Thyroid gland (tissue), 4 donors: ENCODE results near the gene KRT6B. TPM values are rescaled to one million over a fixed set of nuclear protein-coding genes. Genes with fewer than 3 reads are reported as not detected.

Experiments
- DNase-seq, 2 donors: peaks; one replicate each; pipeline ENCODE4 v3.0.0-alpha.2; 2019
- H3K27ac ChIP-seq, 3 donors: fragments of 200-600 bp; sonication (generic); 1 replicate in 2 of 3; 2 replicates in 1 of 3; pipeline ENCODE4 v1.5.1; 2016 to 2019; ENCODE audit warnings: mild to moderate bottlenecking in 1 of 3, moderate library complexity in 1 of 3
- H3K27me3 ChIP-seq: fragments of 200-600 bp; sonication (generic); one replicate; pipeline ENCODE4 v1.5.1; 2019
- H3K36me3 ChIP-seq, 2 donors: fragments of 200-600 bp; sonication (generic); one replicate each; pipeline ENCODE4 v1.5.1; 2016 to 2019
- H3K4me1 ChIP-seq, 2 donors: fragments of 200-600 bp; sonication (generic); one replicate each; pipeline ENCODE4 v1.5.1; 2017 to 2019
- H3K4me3 ChIP-seq, 3 donors: fragments of 200-600 bp; sonication (generic); replicated peaks in 1 of 3; 1 replicate in 2 of 3; 2 replicates in 1 of 3; pipeline ENCODE4 v1.5.1; 2016; ENCODE audit warnings: mild to moderate bottlenecking in 1 of 3
- H3K9me3 ChIP-seq: fragments of 200-600 bp; sonication (generic); one replicate; pipeline ENCODE4 v1.5.1; 2017
- CTCF ChIP-seq, 6 experiments: fragments of 200-600 bp in 3 of 6; fragments of 450-650 bp in 3 of 6; sonication (generic) in 3 of 6; IDR thresholded peaks; one replicate each; pipeline ENCODE4 v1.5.1; 2016 to 2019; ENCODE audit warnings: antibody characterized with exemption in 6 of 6, mild to moderate bottlenecking in 2 of 6, inconsistent platforms in 1 of 6, moderate library complexity in 1 of 6
- POLR2A ChIP-seq, 2 donors: fragments of 450-650 bp; IDR thresholded peaks; one replicate each; pipeline ENCODE4 v1.6.1; 2017; ENCODE audit warnings: antibody characterized with exemption in 2 of 2, mild to moderate bottlenecking in 2 of 2, moderate library complexity in 1 of 2
- WGBS, 2 donors: methylation state at CpG; one replicate each; pipeline ENCODE4 v1.1.5; 2017; 5-methylcytosine and 5-hydroxymethylcytosine counted together
- intact Hi-C: fragments of 100-400 bp; cut with DNase I; formaldehyde crosslinking; loops from one replicate; pipeline ENCODE4 v1.15.1; 2023
- total RNA-seq, 4 donors: library from RNA; depleted of rRNA; stranded (reverse); fragments of >200 nt; gene quantifications; one replicate each; pipeline ENCODE4 v1.2.3, GENCODE V29; 2016

Gene KRT6B
- total RNA-seq, 4 donors from 2014 or later, result not detected

- intact Hi-C loops, result no loop called here
- DNase-seq, result no peak
- Histone ChIP-seq H3K27ac (no peak overlapping the region), H3K27me3 (no peaks in the 10 kb centered on the region), H3K9me3 (no peaks in the 10 kb centered on the region), H3K4me1 (peaks cover 0 to 24% of the 10 kb centered on the region in 2 donors), H3K4me3 (no peak overlapping the region), H3K36me3 (no peaks in the 10 kb centered on the region)
- TF ChIP-seq CTCF (IDR thresholded peaks at IDR 0.05) (no peak), POLR2A (IDR thresholded peaks at IDR 0.05) (no peak)
- WGBS, 2 donors, result 89 to 95% methylated on average over 7 of the region's 7 CpGs
Measured at GRCh38 chr12:52497975-52498374, 46.0 kb upstream of the KRT6B start.

GRCh38 chr12:52496590-52497071 lies 44.7 kb upstream of the KRT6B start:
- Histone ChIP-seq H3K9me3 (no peaks in the 10 kb centered on the region), H3K4me1 (peaks cover 0 to 24% of the 10 kb centered on the region in 2 donors), H3K27ac (no peak overlapping the region), H3K27me3 (no peaks in the 10 kb centered on the region), H3K4me3 (no peak overlapping the region), H3K36me3 (no peaks in the 10 kb centered on the region)
- intact Hi-C loops, result no loop called here
- 69% methylated on average over 4 of the region's 4 CpGs for WGBS, 2 donors
- no peak for DNase-seq
- no peak for TF ChIP-seq CTCF (IDR thresholded peaks at IDR 0.05)
- TF ChIP-seq POLR2A (IDR thresholded peaks at IDR 0.05), result no peak

- H3K27ac ChIP-seq, result no peak overlapping the region
- intact Hi-C loops, result no loop called here
Measured at GRCh38 chr12:52496054-52496453, 44.1 kb upstream of the KRT6B start.

GRCh38 chr12:52495389-52495788 lies 43.4 kb upstream of the KRT6B start:
- no peaks in the 10 kb centered on the region for H3K27me3 ChIP-seq
- no peak for TF ChIP-seq CTCF (IDR thresholded peaks at IDR 0.05)
- no peak for TF ChIP-seq POLR2A (IDR thresholded peaks at IDR 0.05)
- peak; percentile 61 to 68 for DNase-seq
- no peak overlapping the region for H3K4me3 ChIP-seq
- no peak overlapping the region for H3K27ac ChIP-seq
- intact Hi-C loops, result no loop called here
- peaks cover 0 to 24% of the 10 kb centered on the region in 2 donors for H3K4me1 ChIP-seq
- no peaks in the 10 kb centered on the region for H3K36me3 ChIP-seq
- WGBS, 2 donors, result 23 to 26% methylated on average over 3 of the region's 3 CpGs
- no peaks in the 10 kb centered on the region for H3K9me3 ChIP-seq

More at GRCh38 chr12:52496054-52496453, 44.1 kb upstream of the KRT6B start:
- TF ChIP-seq CTCF (IDR thresholded peaks at IDR 0.05) (no peak), POLR2A (IDR thresholded peaks at IDR 0.05) (no peak)
- Histone ChIP-seq H3K4me3 (no peak overlapping the region), H3K27me3 (no peaks in the 10 kb centered on the region), H3K36me3 (no peaks in the 10 kb centered on the region), H3K4me1 (peaks cover 0 to 24% of the 10 kb centered on the region in 2 donors), H3K9me3 (no peaks in the 10 kb centered on the region)
- 74 to 83% methylated on average over 2 of the region's 2 CpGs for WGBS, 2 donors
- DNase-seq, result no peak

GRCh38 chr12:52494518-52494917 lies 42.6 kb upstream of the KRT6B start:
- no peaks in the 10 kb centered on the region for H3K9me3 ChIP-seq
- no peak overlapping the region for H3K27ac ChIP-seq
- no peaks in the 10 kb centered on the region for H3K27me3 ChIP-seq
- TF ChIP-seq CTCF (IDR thresholded peaks at IDR 0.05), result no peak
- TF ChIP-seq POLR2A (IDR thresholded peaks at IDR 0.05), result no peak
- no peaks in the 10 kb centered on the region for H3K36me3 ChIP-seq
- intact Hi-C loops, result no loop called here
- H3K4me3 ChIP-seq, result no peak overlapping the region
- 19 to 43% methylated on average over 3 to 4 of the region's 4 CpGs for WGBS, 2 donors
- DNase-seq, result peak; percentile 25 to 36
- peaks cover 0 to 24% of the 10 kb centered on the region in 2 donors for H3K4me1 ChIP-seq
